AG09309 (cell line): ENCODE measurements around the gene SPAAR.

Experiments
- DNase-seq: peaks from one replicate; pipeline ENCODE4 v3.0.0-alpha.2; 2010; ENCODE audit warnings: low read depth
- H3K4me3 ChIP-seq: 2 replicates; pipeline ENCODE4 v1.5.1; 2011; ENCODE audit warnings: mild to moderate bottlenecking, low read depth, low read length, moderate library complexity; ENCODE audit not compliant: control insufficient read depth
- CTCF ChIP-seq: IDR thresholded peaks from 2 replicates; pipeline ENCODE4 v1.5.1; 2011; ENCODE audit warnings: mild to moderate bottlenecking, low read depth, low read length, inconsistent platforms; ENCODE audit not compliant: insufficient read depth, control insufficient read depth; ENCODE audit errors: missing control alignments

The SPAAR gene

GRCh38 chr9:35909274-35909673, at the start of gene SPAAR:
TSS of gene SPAAR (plus strand) at chr9:35909490. CDS start at chr9:35910464, 974 bp downstream.
- H3K4me3 ChIP-seq = no peak within 1 kb of the TSS
- no peak for DNase-seq
- no peak for TF ChIP-seq CTCF

- TF ChIP-seq CTCF = no peak
- DNase-seq = no peak
- no peak overlapping the region for H3K4me3 ChIP-seq
These were observed 49.3 kb upstream of the SPAAR start for GRCh38 chr9:35859990-35860339.

- no peak for TF ChIP-seq CTCF
- no peak for DNase-seq
- H3K4me3 ChIP-seq = no peak overlapping the region
These were observed 48.0 kb upstream of the SPAAR start for GRCh38 chr9:35861161-35861897.

GRCh38 chr9:35862328-35862727, 47.0 kb upstream of the SPAAR start:
- H3K4me3 ChIP-seq = no peak overlapping the region
- TF ChIP-seq CTCF = no peak
- DNase-seq = no peak

GRCh38 chr9:35863583-35863982, 45.7 kb upstream of the SPAAR start:
- no peak for DNase-seq
- TF ChIP-seq CTCF = no peak
- H3K4me3 ChIP-seq = no peak overlapping the region

- no peak for DNase-seq
- no peak for TF ChIP-seq CTCF
- H3K4me3 ChIP-seq = no peak overlapping the region
These were observed 44.5 kb upstream of the SPAAR start for GRCh38 chr9:35864695-35865255.
